HG02970 (cell line): ENCODE results near the gene VSIG10.
"Not testable (repeated sequence)": the region's sequence is repeated elsewhere in the genome, so short reads cannot be mapped to it uniquely, and the experiment has no call there.

Experiments used
- ATAC-seq: cut with Tn5 transposase; IDR thresholded peaks from one replicate; pipeline ENCODE4 v1.9.1; 2021; ENCODE audit warnings: mild to moderate bottlenecking, moderate library complexity, moderate number of reproducible peaks; ENCODE audit not compliant: unreplicated experiment, low FRiP score

VSIG10 gene

DNA sequence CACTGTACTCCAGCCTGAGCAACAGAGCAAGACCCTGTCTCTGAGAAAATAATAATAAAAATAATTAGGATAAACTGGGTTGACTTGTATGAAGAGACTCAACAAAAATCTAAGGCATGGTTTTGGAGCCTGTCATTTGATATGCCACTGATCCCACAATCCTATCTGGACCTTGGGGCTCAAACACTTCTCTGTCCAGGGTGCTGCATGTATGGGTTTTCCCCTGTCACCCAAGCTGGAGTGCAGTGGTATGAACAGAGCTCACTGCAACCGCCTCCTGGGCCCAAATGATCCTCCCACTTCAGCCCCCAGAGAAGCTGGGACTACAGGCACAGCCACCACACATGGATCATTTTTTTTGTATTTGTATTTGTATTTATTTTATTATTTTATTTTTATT, 5.3 kb upstream of the VSIG10 start:
- no peak for ATAC-seq

DNA sequence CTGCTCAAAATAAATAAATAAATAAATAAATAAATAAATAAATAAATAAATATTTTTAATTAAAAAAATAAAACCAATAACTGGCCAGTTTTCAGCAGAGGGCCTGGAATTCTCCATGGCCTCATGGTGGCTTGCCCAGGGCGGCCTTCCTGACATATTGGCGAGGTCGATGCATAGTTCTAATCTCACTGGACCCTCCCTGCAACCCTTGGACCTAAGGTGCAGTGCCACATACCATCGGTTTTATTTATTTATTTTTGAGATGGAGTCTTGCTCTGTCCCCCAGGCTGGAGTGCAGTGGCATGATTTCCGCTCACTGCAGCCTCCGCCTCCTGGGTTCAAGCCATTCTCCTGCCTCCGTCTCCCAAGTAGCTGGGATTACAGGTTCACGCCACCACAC, 3.9 kb upstream of the VSIG10 start:
- ATAC-seq, result no peak

DNA sequence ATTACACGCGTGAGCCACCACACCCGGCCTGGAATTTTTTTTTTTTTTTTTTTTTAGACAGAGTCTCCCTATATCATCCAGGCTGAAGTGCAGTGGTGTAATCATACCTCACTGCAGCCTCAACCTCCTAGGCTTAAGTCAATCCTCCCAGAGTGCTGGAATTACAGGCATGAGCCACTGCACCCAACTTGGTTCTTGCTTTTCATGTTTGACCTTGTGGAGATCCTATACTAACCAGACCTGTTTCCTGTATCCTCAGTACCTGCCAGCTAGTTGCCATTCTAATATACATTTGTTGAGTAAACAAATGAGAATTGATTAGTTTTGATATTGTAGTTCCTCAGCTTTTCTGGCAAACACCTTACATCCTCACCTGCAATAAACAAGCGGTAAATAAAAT, 3.2 kb upstream of the VSIG10 start:
- ATAC-seq, result no peak

DNA sequence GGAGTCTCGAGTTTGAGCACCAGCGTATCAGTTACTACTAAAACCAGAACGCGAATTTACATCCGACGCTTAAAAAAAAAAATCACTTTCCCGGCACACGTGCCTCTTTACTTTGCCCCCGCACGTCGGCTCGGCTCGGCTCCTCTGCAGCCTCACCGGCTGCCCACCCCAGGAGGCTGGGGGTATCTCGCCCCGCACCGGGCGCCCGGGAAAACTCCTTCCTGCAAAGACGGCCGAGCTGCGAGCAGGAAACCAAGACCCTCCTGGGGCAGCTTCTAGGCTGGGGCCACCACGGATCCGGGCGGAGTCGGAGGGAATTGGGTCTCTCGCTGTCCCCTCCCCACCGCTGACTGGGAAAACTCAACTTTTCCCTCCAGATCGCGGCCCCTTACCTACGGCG, 610 bp downstream of the VSIG10 start:
- no peak for ATAC-seq

DNA sequence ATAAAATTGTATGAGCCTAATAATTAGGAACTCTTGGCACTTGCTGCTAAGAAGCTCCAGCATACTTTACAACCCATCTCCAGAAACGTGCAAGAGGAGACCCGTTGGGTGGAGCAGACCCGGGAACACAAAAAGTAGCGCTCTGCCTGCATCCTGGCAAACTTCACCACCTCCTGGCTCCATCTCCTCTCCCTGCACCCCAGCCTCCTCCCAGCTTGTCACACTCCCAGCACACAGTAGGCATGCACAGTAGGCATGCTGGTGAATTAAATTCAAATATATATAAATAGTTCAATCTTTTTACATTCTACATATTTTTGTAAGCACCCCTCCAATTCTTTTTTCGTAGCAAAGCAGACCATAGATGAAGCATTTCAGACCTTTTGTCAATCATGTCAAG, 1.2 kb downstream of the VSIG10 start:
- ATAC-seq, result no peak

DNA sequence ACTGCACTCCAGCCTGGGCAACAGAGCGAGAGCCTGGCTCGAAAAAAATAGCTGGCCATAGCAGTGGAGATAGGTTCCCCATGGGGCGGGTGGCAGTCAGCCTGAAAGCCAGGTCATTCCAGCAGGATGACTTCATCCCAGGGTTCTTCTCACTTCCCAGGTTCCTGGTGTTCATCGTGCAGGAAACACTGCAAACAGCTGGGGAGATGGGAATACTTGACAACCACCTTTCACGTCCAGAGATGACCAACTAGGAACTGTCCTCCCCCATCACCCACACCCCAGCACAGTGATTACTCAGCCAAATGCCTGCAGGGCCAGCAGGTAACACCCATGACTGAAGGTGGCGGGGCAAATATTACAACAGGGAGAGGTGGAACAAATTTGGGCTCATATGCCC, 1.7 kb downstream of the VSIG10 start:
- no peak for ATAC-seq

DNA sequence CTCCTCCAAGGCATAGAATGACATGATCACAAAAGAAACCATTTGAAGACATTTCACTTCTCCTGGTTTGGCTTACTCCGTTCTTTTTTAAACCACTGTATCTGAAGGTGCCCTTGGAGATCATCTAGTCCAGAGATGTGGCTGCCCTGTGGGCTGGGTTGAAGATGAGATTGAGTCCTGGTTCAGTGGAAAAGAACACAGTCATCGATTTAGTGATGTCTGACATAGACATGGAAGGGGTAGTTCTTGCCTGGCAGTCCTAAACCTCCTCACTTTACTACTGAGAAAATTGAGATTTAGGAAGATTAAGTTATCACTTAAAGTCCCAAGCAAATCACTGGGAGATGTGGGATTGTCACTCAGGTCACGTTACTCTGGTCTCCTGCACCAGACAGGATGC, 2.8 kb downstream of the VSIG10 start:
- ATAC-seq, result no peak

DNA sequence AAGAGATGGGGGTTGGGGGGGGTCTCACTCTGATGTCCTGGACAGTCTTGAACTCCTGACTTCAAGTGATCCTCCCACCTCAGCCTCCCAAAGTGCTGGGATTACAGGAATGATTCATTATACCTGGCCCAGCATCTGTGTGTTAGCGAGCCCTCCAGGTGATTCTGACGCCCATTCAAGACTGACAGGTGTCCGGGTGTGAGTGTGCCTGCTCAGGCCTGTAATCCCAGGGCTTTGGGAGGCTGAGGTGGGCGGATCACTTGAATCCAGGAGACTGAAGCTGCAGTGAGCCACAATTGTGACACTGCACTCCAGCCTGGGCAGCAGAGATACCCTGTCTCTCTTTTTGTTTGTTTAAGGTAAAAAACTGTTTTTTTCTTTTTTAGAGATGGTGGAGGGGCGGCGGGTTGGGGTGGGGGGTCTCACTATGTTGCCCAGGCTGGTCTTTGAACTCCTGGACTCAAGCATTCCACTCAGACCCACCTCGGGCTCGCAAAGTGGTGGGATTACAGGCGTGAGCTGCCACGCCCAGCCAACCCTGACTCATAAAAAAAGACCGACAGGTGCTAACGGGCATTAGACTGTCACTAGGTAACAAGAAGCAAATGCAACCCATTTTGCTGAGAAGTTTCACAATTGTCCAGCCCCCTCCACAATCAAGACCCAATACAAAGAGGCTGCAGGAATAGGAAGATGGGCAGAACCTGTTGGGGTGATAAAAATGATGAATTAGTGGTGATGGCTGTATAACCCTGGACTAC, 4.7 kb downstream of the VSIG10 start:
- no peak for ATAC-seq

DNA sequence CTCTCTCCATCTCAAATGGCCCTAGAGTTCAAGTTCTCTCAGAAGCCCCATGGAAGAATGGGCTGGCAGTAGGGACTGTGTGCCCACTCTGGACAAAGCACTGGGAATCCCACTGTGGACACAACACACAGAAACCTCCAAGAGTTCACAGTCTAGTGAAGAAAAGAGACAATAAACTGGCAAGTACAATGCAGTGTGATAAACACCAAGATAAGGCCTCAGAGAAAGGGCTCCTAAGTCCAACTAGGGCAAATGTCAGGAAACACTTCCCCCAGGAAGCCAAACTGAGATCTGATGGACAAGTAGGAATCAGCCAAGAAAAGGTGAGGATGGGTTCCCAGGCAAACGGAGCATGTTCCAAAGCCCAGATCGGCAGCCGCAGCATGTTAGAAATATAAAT, 5.4 kb downstream of the VSIG10 start:
- ATAC-seq, result no peak

DNA sequence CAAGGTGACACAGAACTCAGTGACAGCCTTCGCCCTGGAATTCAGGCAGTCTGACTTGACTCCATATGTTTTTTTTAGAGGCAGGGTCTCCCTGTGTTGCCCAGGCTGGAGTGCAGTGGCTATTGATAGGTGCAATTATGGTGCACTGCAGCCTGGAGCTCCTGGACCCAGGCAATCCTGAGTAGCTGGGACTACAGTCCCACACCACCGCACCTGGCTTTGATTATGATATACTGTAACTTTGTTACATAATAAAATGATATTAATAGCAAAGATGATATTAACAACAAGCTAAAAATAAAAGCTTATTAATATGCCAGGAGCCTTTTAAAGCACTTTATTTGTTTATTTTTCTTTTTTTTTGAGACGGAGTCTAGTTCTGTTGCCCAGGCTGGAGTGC, 9.8 kb downstream of the VSIG10 start:
- no peak for ATAC-seq

DNA sequence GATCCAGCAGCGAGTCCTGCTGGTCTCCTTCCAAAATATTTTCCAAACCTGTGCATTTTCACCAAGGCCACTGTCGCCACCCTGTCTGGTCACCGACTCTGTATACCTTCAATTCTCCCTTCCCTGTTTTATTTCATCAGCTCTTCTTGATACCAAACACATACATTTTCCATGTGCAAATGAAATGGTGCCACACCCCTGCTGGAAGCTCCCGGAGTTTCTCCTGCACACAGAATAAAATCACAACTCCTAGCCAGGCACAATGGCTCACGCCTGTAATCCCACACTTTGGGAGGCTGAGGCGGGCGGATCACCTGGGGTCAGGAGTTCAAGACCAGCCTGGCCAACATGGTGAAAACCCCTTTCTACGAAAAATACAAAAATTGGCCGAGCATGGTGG, 14.0 kb downstream of the VSIG10 start:
- no peak for ATAC-seq

DNA sequence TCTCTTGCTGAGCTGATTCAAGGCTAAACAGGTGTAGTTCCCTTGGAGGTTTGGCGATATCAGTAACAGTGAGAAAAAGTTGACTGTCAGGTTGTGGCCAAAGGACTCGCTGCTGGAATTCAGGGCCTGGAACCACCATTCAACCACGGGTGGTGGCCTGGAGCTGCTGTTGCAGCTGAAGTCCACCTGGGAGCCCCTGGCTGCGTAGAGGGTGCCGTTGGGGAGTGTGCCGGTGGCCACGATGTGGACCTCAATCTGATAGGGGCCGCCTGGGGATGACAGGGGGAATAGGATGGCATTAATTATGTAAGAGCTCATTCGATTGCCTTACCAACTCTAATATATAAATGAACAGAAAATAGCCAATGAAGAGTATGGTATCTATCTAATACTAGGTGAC, 21.6 kb downstream of the VSIG10 start:
- ATAC-seq, result no peak

DNA sequence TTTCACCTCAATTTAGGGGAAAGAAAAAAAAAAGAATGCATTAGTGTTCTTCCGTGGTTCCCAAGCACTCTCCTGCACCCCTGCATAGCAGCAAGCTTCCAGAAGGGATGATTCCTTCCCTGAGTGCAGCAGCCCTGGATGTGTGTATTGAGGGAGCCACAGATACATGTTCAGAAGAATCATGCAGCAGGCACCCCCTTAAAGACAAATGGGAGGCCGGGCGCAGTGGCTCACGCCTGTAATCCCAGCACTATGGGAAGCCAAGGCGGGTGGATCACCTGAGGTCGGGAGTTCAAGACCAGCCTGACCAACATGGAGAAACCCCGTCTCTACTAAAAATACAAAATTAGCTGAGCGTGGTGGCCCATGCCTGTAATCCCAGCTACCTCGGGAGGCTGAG, 22.3 kb downstream of the VSIG10 start:
- not testable (repeated sequence) for ATAC-seq

DNA sequence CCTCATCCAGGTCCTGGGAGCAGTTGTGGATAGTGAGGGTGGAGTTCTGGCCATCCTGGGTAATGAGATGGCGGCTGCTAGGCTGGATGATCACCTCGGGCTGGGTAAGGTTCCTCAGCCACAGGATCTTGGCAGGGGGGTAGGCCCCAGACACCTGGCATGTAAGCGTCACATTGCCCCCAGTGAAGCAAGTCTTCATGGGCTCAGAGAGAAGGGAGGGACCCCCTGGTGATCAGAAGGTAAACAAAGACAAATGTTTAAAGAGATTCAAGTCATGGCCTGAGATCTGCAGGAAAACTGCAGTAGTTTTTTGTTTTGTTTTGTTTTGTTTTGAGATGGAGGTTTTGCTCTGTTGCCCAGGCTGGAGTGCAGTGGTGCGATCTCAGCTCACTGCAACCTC, 30.0 kb downstream of the VSIG10 start:
- ATAC-seq, result no peak

DNA sequence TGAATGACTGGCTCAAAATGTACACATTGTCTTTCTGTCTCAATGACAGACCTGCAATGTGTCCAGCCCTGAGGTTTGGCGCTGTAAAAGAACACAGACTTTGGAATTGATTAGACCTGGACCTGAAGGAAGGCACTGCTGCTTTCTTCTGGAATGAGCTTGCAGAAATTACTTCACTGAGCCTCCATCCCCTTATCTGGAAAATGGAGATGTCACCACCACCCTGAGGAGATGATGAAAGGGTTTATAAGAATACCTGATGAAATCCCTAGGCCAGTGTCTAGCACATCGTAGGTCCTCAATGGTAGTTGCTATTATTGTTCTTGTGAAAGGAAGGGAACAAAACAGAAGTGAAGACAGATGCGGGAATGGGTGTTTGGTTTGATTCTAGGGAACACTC, 33.2 kb downstream of the VSIG10 start:
- ATAC-seq, result no peak

DNA sequence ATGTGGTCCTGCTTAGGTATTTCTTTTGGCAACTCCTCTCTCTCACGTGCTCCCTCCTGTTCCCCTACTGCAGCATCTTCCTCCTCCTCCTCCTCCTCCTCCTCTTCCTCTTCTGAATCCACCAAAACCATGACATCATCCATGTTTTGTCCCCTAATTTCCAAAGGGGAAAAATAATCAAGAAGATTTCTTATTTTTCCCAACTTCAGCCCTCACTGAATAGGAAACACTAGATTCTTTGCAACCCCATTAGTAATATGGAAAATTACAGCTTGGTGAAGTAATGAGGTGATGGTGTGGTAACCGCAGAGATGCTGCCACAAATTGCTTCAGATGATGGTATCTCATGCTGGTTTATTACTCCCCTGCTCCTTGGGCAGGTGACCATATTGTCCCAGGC, 35.4 kb downstream of the VSIG10 start:
- ATAC-seq, result no peak

DNA sequence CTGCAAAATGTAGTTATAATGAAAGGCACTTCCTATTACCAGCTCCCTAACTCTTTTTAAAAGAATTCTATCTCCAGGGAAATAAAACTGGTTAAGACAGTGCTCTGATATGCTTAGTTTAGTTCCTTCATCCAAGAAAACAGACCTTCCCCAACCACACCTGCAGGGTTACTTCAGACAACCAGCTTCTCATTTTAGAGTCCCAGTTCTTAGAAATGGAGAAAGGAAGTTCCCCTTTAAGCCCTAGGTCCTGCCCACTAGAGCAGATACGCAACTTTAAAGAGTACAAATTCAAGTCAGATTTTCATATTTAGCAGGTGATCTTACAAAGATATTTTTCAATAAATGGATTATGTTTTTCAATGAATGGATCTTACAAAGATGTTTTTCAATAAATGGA, 38.4 kb downstream of the VSIG10 start:
- ATAC-seq, result no peak

DNA sequence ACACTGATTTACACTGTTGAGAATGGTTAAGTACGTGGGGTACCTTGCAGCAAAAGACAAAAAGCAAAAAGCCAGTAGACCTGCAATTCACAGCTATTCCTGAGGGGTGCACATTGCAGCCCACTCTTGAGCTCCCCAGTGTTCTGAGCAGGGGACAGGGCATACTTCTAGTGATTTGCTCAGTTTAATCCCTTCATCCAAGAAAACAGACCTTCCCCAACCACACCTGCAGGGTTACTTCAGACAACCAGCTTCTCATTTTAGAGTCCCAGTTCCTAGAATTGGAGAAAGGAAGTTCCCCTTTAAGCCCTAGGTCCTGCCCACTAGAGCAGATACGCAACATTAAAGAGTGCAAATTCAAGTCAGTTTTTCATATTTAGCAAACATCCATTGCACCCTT, 39.2 kb downstream of the VSIG10 start:
- ATAC-seq, result no peak

DNA sequence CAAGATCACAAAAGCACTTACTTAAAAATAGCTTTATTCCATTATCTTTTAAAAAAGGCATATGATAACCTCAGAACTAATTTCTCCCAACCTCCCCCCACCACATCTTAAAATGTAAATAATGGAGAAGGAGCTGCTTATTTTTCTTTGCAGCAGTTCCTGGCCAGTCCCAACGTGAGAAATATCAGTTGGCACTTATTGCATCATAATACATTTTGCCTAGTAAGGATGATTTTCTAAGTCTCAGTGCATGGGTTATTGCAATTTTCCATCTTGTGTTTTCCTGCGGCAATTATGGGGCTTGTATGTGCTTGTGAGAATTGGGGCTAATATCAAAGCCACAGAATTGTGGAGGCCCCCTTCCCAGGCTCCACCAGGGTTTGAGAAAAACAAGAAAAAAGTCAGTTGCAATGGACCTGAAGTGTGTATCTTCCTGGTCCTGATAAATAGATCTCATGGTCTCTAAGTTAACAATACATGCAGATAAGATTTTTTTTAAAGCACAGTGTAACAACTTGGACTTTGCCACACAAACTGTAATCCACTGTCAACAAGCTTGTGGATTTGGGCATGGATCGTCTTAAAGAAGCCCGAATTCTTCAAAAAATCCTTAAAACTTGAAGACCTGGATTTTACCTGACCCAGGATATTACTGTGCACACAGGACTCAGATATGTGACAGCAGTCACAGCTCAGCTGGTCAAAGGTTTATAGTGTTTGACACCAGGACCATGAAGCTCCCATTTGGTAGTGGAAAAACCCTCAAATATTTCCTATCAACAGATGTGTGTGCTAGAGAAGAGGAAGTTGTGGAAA, 40.0 kb downstream of the VSIG10 start:
- no peak for ATAC-seq

DNA sequence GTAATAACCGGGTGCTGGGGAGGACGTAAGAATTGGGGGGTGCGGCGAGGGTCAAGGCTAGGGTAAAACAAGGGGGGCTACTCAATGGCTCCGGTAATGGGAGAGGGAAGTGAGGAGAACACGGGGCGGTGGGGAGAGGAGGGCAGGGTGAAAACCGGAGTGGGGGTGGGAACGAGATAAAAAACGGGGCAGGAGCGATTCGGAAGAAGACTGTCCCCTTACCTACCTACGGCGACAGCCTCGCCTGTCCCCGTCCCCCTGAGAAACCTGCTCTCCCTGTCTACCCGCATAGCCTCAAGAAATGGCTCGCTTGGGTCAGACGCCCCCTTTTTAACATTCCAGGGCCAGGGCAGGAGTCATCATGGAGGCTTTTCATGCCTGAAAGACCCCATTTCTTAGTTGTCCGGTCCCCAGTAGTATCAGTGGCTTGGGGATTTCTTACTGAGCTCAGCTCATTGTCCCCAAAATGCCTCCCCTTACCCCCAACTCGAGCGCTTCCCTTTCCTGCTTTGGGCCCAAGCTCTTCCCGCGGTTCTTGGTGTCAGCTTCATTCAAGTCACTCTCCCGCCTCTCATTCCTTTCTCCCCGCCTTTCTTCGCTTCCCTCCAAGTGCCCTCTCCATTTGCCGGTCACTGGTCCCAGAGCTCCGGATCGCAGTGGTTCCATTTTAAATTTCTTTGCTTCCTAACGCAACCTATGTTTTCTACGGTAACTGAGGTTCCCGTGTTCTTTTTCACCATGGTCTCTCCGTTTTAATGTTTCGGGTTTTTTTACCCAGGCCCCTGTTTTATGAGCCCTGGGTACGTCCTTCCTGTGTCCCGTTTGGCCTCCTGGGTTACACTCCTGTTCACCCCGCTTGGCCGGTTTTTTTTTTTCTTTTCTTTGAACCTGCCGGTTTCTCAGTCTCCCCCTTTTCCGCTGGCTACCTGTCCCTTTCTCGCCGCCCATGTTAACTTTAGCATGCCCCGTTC, 41.7 kb downstream of the VSIG10 start:
- ATAC-seq, result no peak
